ENCODE results near the gene PRH2. TPM values are rescaled to one million over a fixed set of nuclear protein-coding genes. Genes with fewer than 3 reads are reported as not detected.

Gene PRH2
- total RNA-seq = not detected

GRCh38 chr12:10928746-10929286 lies at the start of gene PRH2:
TSS of gene PRH2 (plus strand) at chr12:10929236. CDS start at chr12:10929274, 38 bp downstream.
- no peak within 1 kb of the TSS for H3K27ac Mint-ChIP-seq
- POLR2A ChIA-PET = no interaction called here

GRCh38 chr12:10884086-10884725 lies 44.8 kb upstream of the PRH2 start, which contains the start of gene PRH1:
TSS of gene PRH1 (minus strand) at chr12:10884255. CDS start at chr12:10884217, 38 bp downstream.
- H3K27ac Mint-ChIP-seq = no peak within 1 kb of the TSS
- no peak for ATAC-seq
- H3K36me3 Mint-ChIP-seq (ENCODE audit: low read depth) = peaks cover 2% of the 10 kb centered on the region
- no peak for DNase-seq
- no peak for TF ChIP-seq CTCF (IDR thresholded peaks at IDR 0.05)
- intact Hi-C loops (cut with micrococcal nuclease) = no loop called here
- ChIA-PET POLR2A (no interaction called here), CTCF (no interaction called here)
- no peak within 1 kb of the TSS for H3K4me3 Mint-ChIP-seq
- H3K27me3 Mint-ChIP-seq = no peaks in the 10 kb centered on the region
- H3K9me3 Mint-ChIP-seq = no peaks in the 10 kb centered on the region
- H3K4me1 Mint-ChIP-seq (ENCODE audit: low read depth) = no peaks in the 10 kb centered on the region

More at GRCh38 chr12:10928746-10929286, at the start of gene PRH2:
- no peaks in the 10 kb centered on the region for H3K4me1 Mint-ChIP-seq (ENCODE audit: low read depth)
- intact Hi-C loops (cut with micrococcal nuclease) = no loop called here
- no peak for DNase-seq
- H3K27me3 Mint-ChIP-seq = no peaks in the 10 kb centered on the region
- no peak within 1 kb of the TSS for H3K4me3 Mint-ChIP-seq
- H3K9me3 Mint-ChIP-seq = no peaks in the 10 kb centered on the region
- no peak for TF ChIP-seq CTCF (IDR thresholded peaks at IDR 0.05)
- no peaks in the 10 kb centered on the region for H3K36me3 Mint-ChIP-seq (ENCODE audit: low read depth)
- ATAC-seq = no peak
- CTCF ChIA-PET = interaction anchor here (0.7 kb wide), 1 partner anchor 40 kb away, joined by 3 read pairs; no protein-coding TSS in a partner anchor

GRCh38 chr12:10889226-10889625 lies 39.8 kb upstream of the PRH2 start:
- Mint-ChIP-seq H3K36me3 (ENCODE audit: low read depth) (no peaks in the 10 kb centered on the region), H3K4me3 (no peak overlapping the region), H3K27ac (no peak overlapping the region), H3K4me1 (ENCODE audit: low read depth) (no peaks in the 10 kb centered on the region), H3K27me3 (no peaks in the 10 kb centered on the region), H3K9me3 (no peaks in the 10 kb centered on the region)
- TF ChIP-seq CTCF (IDR thresholded peaks at IDR 0.05) = no peak
- ATAC-seq (no peak), DNase-seq (no peak)
- ChIA-PET POLR2A (no interaction called here), CTCF (no interaction called here)
- intact Hi-C loops (cut with micrococcal nuclease) = no loop called here

- intact Hi-C loops (cut with micrococcal nuclease) = no loop called here
- no peak overlapping the region for H3K4me3 Mint-ChIP-seq
- DNase-seq = no peak
- H3K36me3 Mint-ChIP-seq (ENCODE audit: low read depth) = no peaks in the 10 kb centered on the region
- H3K27ac Mint-ChIP-seq = no peak overlapping the region
- H3K27me3 Mint-ChIP-seq = no peaks in the 10 kb centered on the region
- TF ChIP-seq CTCF (IDR thresholded peaks at IDR 0.05) = no peak
- H3K4me1 Mint-ChIP-seq (ENCODE audit: low read depth) = no peaks in the 10 kb centered on the region
- no peak for ATAC-seq
- ChIA-PET CTCF (no interaction called here), POLR2A (no interaction called here)
- H3K9me3 Mint-ChIP-seq = no peaks in the 10 kb centered on the region
These were observed 37.1 kb upstream of the PRH2 start for GRCh38 chr12:10891937-10892336.

- ATAC-seq (no peak), DNase-seq (no peak)
- intact Hi-C loops (cut with micrococcal nuclease) = no loop called here
- H3K27me3 Mint-ChIP-seq = no peaks in the 10 kb centered on the region
- H3K27ac Mint-ChIP-seq = no peak overlapping the region
- no peak overlapping the region for H3K4me3 Mint-ChIP-seq
- no peaks in the 10 kb centered on the region for H3K9me3 Mint-ChIP-seq
- no peak for TF ChIP-seq CTCF (IDR thresholded peaks at IDR 0.05)
- H3K36me3 Mint-ChIP-seq (ENCODE audit: low read depth) = no peaks in the 10 kb centered on the region
- ChIA-PET POLR2A (no interaction called here), CTCF (no interaction called here)
- H3K4me1 Mint-ChIP-seq (ENCODE audit: low read depth) = no peaks in the 10 kb centered on the region
These were observed 32.2 kb upstream of the PRH2 start for GRCh38 chr12:10896854-10897253.
